Adrenal gland (tissue), 12 donors: ENCODE data around the gene ARFGEF2. TPM values are rescaled to one million over a fixed set of nuclear protein-coding genes. Genes with fewer than 3 reads are reported as not detected.
A peak's percentile ranks its signal among the peaks of the same experiment; 100 is the strongest.

Experiments used
- DNase-seq, 7 donors: peaks; one replicate each; pipeline ENCODE4 v3.0.0-alpha.2; 2019 to 2020
- H3K27ac ChIP-seq, 5 donors: fragments of 200-600 bp; sonication (generic) in 4 of 5; 1 replicate in 3 of 5; 2 replicates in 2 of 5; pipeline versions ENCODE4 v1.5.1 to v1.8.0; 2016 to 2020; ENCODE audit warnings: mild to moderate bottlenecking in 1 of 5
- H3K27me3 ChIP-seq: fragments of 200-600 bp; 2 replicates; pipeline ENCODE4 v1.8.0; 2021
- H3K36me3 ChIP-seq, 2 donors: fragments of 200-600 bp; replicated peaks in 1 of 2; 1 replicate in 1 of 2; 2 replicates in 1 of 2; pipeline versions ENCODE4 v1.5.1 to v1.8.0; 2018 to 2022
- H3K4me1 ChIP-seq, 2 donors: fragments of 200-600 bp; replicated peaks in 1 of 2; 1 replicate in 1 of 2; 2 replicates in 1 of 2; pipeline versions ENCODE4 v1.5.1 to v1.8.0; 2018 to 2021
- H3K4me3 ChIP-seq, 4 donors: fragments of 200-600 bp; sonication (generic) in 3 of 4; one replicate each; pipeline ENCODE4 v1.5.1; 2016 to 2018
- H3K9me3 ChIP-seq, 3 donors: fragments of 200-600 bp; sonication (generic) in 1 of 3; replicated peaks in 1 of 3; 1 replicate in 2 of 3; 2 replicates in 1 of 3; pipeline versions ENCODE4 v1.5.1 to v1.8.0; 2016 to 2021
- POLR2A ChIP-seq, 2 donors: fragments of 450-650 bp; IDR thresholded peaks; one replicate each; pipeline ENCODE4 v1.6.1; 2017; ENCODE audit warnings: antibody characterized with exemption in 2 of 2, mild to moderate bottlenecking in 2 of 2, moderate library complexity in 1 of 2
- WGBS, 4 donors: extraction: QIAGEN DNeasy Blood & Tissue Kit in 2 of 4; methylation state at CpG; one replicate each; pipeline versions ENCODE4 v1.1.5 to v1.1.7; 2013 to 2017; 5-methylcytosine and 5-hydroxymethylcytosine counted together
- intact Hi-C, 2 donors: fragments of 100-400 bp; cut with DNase I; formaldehyde crosslinking; loops; one replicate each; pipeline versions ENCODE4 v1.14.1 to v1.15.0; 2022 to 2023
- polyA plus RNA-seq, 3 donors: library from polyadenylated mRNA; stranded (reverse); fragments of 200-250 nt in 2 of 3; fragments of 350-450 nt in 1 of 3; fragmentation: Illumina TruSeq in 1 of 3; extraction: RNeasy Lipid Tissue Mini Kit (QIAGEN cat#74804) in 1 of 3; gene quantifications; one replicate each; pipeline ENCODE4 v1.2.3, GENCODE V29; 2013 to 2014
- total RNA-seq, 9 donors: library from RNA; depleted of rRNA in 4 of 9; stranded (reverse); fragments of >200 nt in 4 of 9; fragments of 120-200 nt in 1 of 9; fragmentation: NEBNext Ultra II Directional in 1 of 9; extraction: Animal tissue kit (Norgen Biotek cat#: 25700) in 1 of 9; gene quantifications; one replicate each; pipeline versions ENCODE4 v1.1.0 to v1.2.4, GENCODE V29; 2013 to 2023
- TF ChIP-seq, protein P1 (sequence below), 6 experiments: fragments of 450-650 bp in 4 of 6; fragments of 200-600 bp in 2 of 6; sonication (generic) in 1 of 6; IDR thresholded peaks; 1 replicate in 5 of 6; 2 replicates in 1 of 6; pipeline versions ENCODE4 v1.5.1 to v1.8.0; 2016 to 2021; ENCODE audit warnings: antibody characterized with exemption in 6 of 6, mild to moderate bottlenecking in 2 of 6, moderate library complexity in 1 of 6
- donor health status: healthy with polysubstance abuse.
- donor health status: Bipolar disorder and iron deficiency.
- donor health status: DM: yes; HTN: yes; CAD: no.
- donor health status: DM: no; HTN: no; CAD: no.
- donor health status: DM: no; HTN: no; CAD: no.
- donor health status: DM: yes; HTN: yes; CAD: no.

ARFGEF2 gene
- total and polyA plus RNA-seq, 12 donors, result 17.1 to 128 (median 69.3) TPM

DNA sequence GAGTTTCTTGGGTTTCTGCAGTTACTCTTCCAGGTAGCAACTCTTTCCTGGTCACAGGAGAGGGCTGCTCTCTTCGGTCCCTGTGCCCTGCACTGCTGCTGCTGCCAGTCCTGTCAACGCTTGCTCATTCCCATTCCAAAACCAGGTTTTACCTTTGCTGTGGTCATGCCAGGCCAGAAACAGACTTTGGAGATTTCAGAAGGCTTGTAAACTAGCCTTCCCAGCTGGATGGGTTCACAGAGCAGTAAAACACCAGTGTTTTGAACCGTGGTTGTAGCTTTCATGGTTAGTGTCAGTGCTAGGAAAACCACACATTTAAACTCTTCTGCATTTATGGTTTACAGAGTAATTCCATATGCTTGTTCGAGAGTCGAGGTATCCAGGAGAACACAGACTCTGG is 16.2 kb downstream of the ARFGEF2 start:
- 68 to 76% (median 72%) methylated on average over 5 of the region's 5 CpGs for WGBS, 4 donors
- no peaks in the 10 kb centered on the region for H3K27me3 ChIP-seq
- no peak for TF ChIP-seq POLR2A (IDR thresholded peaks at IDR 0.05)
- TF ChIP-seq, protein P1, sequence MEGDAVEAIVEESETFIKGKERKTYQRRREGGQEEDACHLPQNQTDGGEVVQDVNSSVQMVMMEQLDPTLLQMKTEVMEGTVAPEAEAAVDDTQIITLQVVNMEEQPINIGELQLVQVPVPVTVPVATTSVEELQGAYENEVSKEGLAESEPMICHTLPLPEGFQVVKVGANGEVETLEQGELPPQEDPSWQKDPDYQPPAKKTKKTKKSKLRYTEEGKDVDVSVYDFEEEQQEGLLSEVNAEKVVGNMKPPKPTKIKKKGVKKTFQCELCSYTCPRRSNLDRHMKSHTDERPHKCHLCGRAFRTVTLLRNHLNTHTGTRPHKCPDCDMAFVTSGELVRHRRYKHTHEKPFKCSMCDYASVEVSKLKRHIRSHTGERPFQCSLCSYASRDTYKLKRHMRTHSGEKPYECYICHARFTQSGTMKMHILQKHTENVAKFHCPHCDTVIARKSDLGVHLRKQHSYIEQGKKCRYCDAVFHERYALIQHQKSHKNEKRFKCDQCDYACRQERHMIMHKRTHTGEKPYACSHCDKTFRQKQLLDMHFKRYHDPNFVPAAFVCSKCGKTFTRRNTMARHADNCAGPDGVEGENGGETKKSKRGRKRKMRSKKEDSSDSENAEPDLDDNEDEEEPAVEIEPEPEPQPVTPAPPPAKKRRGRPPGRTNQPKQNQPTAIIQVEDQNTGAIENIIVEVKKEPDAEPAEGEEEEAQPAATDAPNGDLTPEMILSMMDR (IDR thresholded peaks at IDR 0.05), result no peak
- H3K9me3 ChIP-seq, result no peaks in the 10 kb centered on the region
- H3K4me1 ChIP-seq, result peaks cover under 1 to 40% of the 10 kb centered on the region in 2 donors
- H3K27ac ChIP-seq, result peak overlapping the region in 3 of 5 donors; percentile 9 to 40 (median 22)
- intact Hi-C loops, result no loop called here
- H3K36me3 ChIP-seq, result peaks cover 0 to 14% of the 10 kb centered on the region in 2 donors
- no peak overlapping the region for H3K4me3 ChIP-seq
- DNase-seq, result no peak

DNA sequence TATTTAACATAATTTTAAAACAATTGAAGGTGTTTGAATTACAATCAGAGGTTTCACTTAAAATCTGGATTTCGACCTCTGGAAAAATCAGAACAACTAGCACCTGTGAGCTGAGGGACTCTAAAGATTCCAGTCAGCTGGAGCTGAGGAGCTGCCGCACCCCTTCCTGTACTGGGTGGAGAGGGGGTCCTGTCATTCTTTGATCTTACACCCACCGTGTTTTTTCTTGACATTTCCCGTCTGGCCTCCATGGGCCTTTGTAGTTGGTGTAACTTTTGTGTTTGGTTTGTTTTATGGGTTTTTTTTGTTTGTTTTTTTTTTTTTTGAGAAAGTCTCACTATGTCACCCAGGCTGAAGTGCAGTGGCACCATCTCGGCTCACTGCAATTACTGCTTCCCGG is 17.2 kb downstream of the ARFGEF2 start:
- H3K27ac ChIP-seq, result no peak overlapping the region
- H3K36me3 ChIP-seq, result peaks cover 0 to 20% of the 10 kb centered on the region in 2 donors
- intact Hi-C loops, result no loop called here
- no peak overlapping the region for H3K4me3 ChIP-seq
- no peaks in the 10 kb centered on the region for H3K27me3 ChIP-seq
- H3K9me3 ChIP-seq, result no peaks in the 10 kb centered on the region
- no peak for TF ChIP-seq POLR2A (IDR thresholded peaks at IDR 0.05)
- TF ChIP-seq, protein P1 (IDR thresholded peaks at IDR 0.05), result no peak
- WGBS, 4 donors, result 77 to 91% (median 84%) methylated on average over 6 of the region's 6 CpGs
- DNase-seq, result no peak
- H3K4me1 ChIP-seq, result peaks cover 0 to 34% of the 10 kb centered on the region in 2 donors

DNA sequence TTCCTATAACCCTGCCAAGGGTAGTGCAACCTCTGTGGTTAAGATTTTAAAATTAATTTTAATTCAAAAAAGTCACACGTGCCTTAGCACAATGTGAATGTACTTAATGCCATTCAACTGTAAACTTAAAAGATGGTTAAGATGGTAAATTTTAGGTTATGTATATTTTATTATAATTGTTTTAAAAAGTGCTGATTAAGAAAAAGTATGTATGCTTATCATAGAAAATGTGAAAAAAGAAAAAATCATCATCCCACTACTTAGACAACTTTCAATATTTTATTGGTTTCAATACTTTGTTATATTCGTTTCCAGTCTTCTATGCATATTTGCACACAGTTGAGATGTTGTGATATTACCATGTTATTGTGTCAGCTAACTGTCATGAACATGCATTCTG is 18.7 kb downstream of the ARFGEF2 start:
- no peak overlapping the region for H3K4me3 ChIP-seq
- peaks cover 0 to 32% of the 10 kb centered on the region in 2 donors for H3K4me1 ChIP-seq
- TF ChIP-seq, protein P1 (IDR thresholded peaks at IDR 0.05), result no peak
- TF ChIP-seq POLR2A (IDR thresholded peaks at IDR 0.05), result no peak
- DNase-seq, result no peak
- H3K9me3 ChIP-seq, result no peaks in the 10 kb centered on the region
- H3K27me3 ChIP-seq, result no peaks in the 10 kb centered on the region
- H3K36me3 ChIP-seq, result peaks cover 0 to 20% of the 10 kb centered on the region in 2 donors
- 37 to 85% (median 78%) methylated on average over 2 of the region's 2 CpGs for WGBS, 4 donors
- no peak overlapping the region for H3K27ac ChIP-seq
- intact Hi-C loops, result no loop called here

DNA sequence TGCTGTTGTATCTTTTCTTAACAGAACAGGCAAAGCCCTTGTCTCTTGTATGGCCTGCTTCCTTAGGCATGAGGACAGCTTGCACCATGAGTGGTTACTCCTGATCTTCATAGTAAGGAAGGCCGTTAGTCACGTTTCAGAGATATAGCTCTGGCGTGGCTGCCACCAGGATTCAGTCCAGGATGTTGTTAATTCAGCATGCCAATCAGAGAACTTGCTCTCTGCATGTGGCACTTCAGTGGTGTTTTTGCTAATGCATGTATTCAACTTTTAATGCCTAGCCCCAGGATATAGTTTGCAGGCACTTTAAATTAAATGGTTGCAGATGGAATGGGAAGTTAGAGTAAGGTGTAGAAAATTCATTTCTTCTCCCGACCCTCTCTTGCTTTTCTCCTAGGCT is 20.0 kb downstream of the ARFGEF2 start:
- H3K36me3 ChIP-seq, result peaks cover 0 to 20% of the 10 kb centered on the region in 2 donors
- H3K9me3 ChIP-seq, result no peaks in the 10 kb centered on the region
- H3K4me1 ChIP-seq, result peaks cover 0 to 36% of the 10 kb centered on the region in 2 donors
- no peak for DNase-seq
- intact Hi-C loops, result no loop called here
- no peak overlapping the region for H3K27ac ChIP-seq
- no peaks in the 10 kb centered on the region for H3K27me3 ChIP-seq
- no peak overlapping the region for H3K4me3 ChIP-seq
- TF ChIP-seq, protein P1 (IDR thresholded peaks at IDR 0.05), result no peak
- no peak for TF ChIP-seq POLR2A (IDR thresholded peaks at IDR 0.05)
- 65 to 79% (median 68%) methylated on average over 3 to 4 of the region's 4 CpGs for WGBS, 4 donors
